ENCODE measurements around the gene B3GAT2. TPM values are rescaled to one million over a fixed set of nuclear protein-coding genes. Genes with fewer than 3 reads are reported as not detected.

B3GAT2 gene
- total RNA-seq, 3 donors from 2014 or later (not counting 1 experiment from before 2014, with no cell fraction given), result not detected

DNA sequence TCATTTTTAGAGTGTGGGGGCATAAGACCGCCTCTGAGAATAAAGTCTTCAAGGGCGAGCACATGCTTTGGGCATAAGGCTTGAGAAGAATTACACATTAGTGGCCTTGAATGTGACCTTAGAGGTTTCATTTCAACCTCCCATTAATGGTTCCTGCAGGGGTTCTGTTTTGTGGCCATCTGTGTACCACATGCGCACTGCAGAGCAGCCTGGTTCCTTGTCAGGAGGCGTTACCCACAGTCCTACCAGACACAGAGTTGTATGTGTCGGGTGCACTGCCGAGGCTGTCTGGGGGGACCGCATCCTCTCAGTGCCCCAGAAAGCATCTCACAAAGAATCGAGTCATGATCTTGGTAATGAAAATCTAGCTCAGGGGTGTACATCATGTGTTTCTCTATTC lies 115.7 kb downstream of the B3GAT2 start:
- intact Hi-C loops (cut with micrococcal nuclease), result no loop called here
- 70% methylated on average over 8 of the region's 8 CpGs for WGBS (ENCODE audit: insufficient coverage)
- Mint-ChIP-seq H3K27ac (no peak overlapping the region), H3K4me3 (no peak overlapping the region), H3K9me3 (no peaks in the 10 kb centered on the region), H3K4me1 (peaks cover 10 to 27% of the 10 kb centered on the region in 2 donors), H3K36me3 (no peaks in the 10 kb centered on the region), H3K27me3 (ENCODE audit: low read depth in 2 of 2) (no peaks in the 10 kb centered on the region)
- TF ChIP-seq, protein P1, sequence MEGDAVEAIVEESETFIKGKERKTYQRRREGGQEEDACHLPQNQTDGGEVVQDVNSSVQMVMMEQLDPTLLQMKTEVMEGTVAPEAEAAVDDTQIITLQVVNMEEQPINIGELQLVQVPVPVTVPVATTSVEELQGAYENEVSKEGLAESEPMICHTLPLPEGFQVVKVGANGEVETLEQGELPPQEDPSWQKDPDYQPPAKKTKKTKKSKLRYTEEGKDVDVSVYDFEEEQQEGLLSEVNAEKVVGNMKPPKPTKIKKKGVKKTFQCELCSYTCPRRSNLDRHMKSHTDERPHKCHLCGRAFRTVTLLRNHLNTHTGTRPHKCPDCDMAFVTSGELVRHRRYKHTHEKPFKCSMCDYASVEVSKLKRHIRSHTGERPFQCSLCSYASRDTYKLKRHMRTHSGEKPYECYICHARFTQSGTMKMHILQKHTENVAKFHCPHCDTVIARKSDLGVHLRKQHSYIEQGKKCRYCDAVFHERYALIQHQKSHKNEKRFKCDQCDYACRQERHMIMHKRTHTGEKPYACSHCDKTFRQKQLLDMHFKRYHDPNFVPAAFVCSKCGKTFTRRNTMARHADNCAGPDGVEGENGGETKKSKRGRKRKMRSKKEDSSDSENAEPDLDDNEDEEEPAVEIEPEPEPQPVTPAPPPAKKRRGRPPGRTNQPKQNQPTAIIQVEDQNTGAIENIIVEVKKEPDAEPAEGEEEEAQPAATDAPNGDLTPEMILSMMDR (IDR thresholded peaks at IDR 0.05), result no peak
- Histone ChIP-seq H3K9me3 (ENCODE audit: control insufficient read depth, insufficient read depth, low read length) (no peaks in the 10 kb centered on the region), H3K36me3 (ENCODE audit: control insufficient read depth, insufficient read depth, low read length) (peaks cover 2% of the 10 kb centered on the region), H3K27ac (ENCODE audit: low read length) (no peak overlapping the region), H3K4me1 (ENCODE audit: control insufficient read depth, insufficient read depth, low read length) (no peaks in the 10 kb centered on the region), H3K4me3 (ENCODE audit: low read length) (no peak overlapping the region), H3K27me3 (ENCODE audit: control insufficient read depth, insufficient read depth, low read length) (no peaks in the 10 kb centered on the region)
- ATAC-seq (peak; percentile 78 to 99 (median 83)), DNase-seq (no peak)

DNA sequence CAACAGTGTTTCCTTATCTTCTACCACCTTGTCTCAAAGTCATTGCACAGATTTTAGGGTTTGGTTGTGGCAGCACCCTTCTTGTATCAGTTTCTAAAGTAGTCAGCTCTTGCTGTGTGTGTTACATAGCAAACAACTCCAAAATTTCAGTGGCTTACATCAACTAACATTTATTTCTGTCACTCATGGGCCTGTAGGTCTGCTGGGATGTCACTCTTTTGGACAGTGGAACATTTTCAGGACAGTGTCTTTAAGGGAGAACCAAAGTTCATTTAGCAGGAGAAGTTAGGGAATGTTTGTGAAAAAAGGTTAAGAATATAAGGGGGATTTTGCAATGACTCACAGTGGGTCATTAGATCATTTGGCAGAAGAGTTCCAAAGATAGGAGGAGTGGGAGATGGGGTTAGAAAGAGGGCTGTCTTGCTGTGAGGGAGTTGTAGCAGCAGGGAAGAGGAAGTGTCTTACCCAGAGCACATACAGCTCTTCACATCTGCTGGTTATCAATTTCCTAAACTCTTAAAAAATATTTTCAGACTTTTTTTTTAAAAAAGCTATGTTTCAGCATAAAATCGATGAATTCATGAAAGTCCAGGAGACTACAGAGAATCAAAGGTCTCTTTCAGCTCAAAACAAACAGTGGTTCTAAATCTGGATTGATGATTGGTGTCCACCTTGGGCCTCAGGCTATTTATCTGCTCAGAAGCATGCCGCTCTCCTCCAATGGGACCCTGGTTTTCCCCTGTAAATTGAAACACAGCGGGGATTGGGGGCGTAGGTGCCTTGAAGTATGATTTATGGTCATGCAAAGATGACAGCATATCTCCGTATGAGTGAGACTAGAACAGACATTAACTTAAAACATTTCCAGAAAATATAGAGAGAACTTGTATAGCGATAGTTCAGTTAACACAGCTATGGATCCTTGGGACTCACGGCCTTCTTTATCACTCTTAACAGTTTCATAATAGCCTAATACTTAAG lies 117.3 kb downstream of the B3GAT2 start:
- TF ChIP-seq, protein P1 (IDR thresholded peaks at IDR 0.05), result no peak
- H3K27me3 ChIP-seq (ENCODE audit: control insufficient read depth, insufficient read depth, low read length), result no peaks in the 10 kb centered on the region
- no peaks in the 10 kb centered on the region for H3K9me3 Mint-ChIP-seq
- H3K27ac Mint-ChIP-seq, result peak overlapping the region in 1 of 2 donors; percentile 47
- no peak overlapping the region for H3K4me3 ChIP-seq (ENCODE audit: low read length)
- ATAC-seq (no peak), DNase-seq (no peak)
- no peaks in the 10 kb centered on the region for H3K27me3 Mint-ChIP-seq (ENCODE audit: low read depth in 2 of 2)
- no peaks in the 10 kb centered on the region for H3K9me3 ChIP-seq (ENCODE audit: control insufficient read depth, insufficient read depth, low read length)
- H3K36me3 ChIP-seq (ENCODE audit: control insufficient read depth, insufficient read depth, low read length), result peaks cover 2% of the 10 kb centered on the region
- H3K4me1 ChIP-seq (ENCODE audit: control insufficient read depth, insufficient read depth, low read length), result no peaks in the 10 kb centered on the region
- H3K36me3 Mint-ChIP-seq, result no peaks in the 10 kb centered on the region
- no peak overlapping the region for H3K4me3 Mint-ChIP-seq
- intact Hi-C loops (cut with micrococcal nuclease), result no loop called here
- peaks cover 5 to 16% of the 10 kb centered on the region in 2 donors for H3K4me1 Mint-ChIP-seq
- WGBS (ENCODE audit: insufficient coverage), result 97% methylated on average over 6 of the region's 7 CpGs
- H3K27ac ChIP-seq (ENCODE audit: low read length), result no peak overlapping the region

DNA sequence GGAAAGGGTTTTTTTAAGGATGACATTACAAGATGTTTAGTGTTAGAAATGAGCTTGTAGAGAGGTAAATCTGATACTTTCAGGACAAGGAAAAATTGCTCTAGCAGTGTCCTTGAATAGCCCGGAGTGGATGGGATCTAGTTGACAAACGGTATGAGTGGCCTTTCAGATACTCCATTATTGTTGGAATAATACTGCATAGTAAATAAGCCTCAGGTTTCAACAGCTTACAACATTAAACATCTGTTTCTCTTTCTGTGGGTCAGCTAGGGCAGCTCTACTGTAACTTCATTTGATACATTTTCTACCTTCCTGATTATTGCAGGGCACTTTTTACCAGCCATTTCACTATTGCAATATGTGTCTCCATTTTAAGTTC lies 118.0 kb downstream of the B3GAT2 start:
- H3K4me1 ChIP-seq (ENCODE audit: control insufficient read depth, insufficient read depth, low read length), result no peaks in the 10 kb centered on the region
- Mint-ChIP-seq H3K9me3 (no peaks in the 10 kb centered on the region), H3K27me3 (ENCODE audit: low read depth in 2 of 2) (no peaks in the 10 kb centered on the region), H3K4me1 (peaks cover 6 to 19% of the 10 kb centered on the region in 2 donors), H3K36me3 (no peaks in the 10 kb centered on the region), H3K27ac (peak overlapping the region in 1 of 2 donors; percentile 47), H3K4me3 (no peak overlapping the region)
- peaks cover 2% of the 10 kb centered on the region for H3K36me3 ChIP-seq (ENCODE audit: control insufficient read depth, insufficient read depth, low read length)
- DNase-seq, result no peak
- no peak for ATAC-seq
- no peak overlapping the region for H3K4me3 ChIP-seq (ENCODE audit: low read length)
- intact Hi-C loops (cut with micrococcal nuclease), result no loop called here
- H3K27ac ChIP-seq (ENCODE audit: low read length), result no peak overlapping the region
- WGBS (ENCODE audit: insufficient coverage), result 96% methylated on average over 2 of the region's 2 CpGs
- no peaks in the 10 kb centered on the region for H3K9me3 ChIP-seq (ENCODE audit: control insufficient read depth, insufficient read depth, low read length)
- no peaks in the 10 kb centered on the region for H3K27me3 ChIP-seq (ENCODE audit: control insufficient read depth, insufficient read depth, low read length)
- TF ChIP-seq, protein P1 (IDR thresholded peaks at IDR 0.05), result no peak
